ENCODE data around the gene MMP24. TPM values are rescaled to one million over a fixed set of nuclear protein-coding genes. Genes with fewer than 3 reads are reported as not detected.
A peak's percentile ranks its signal among the peaks of the same experiment; 100 is the strongest.

Gene MMP24
- total RNA-seq, 2 experiments from 2014 or later: 0.08 to 0.20 TPM

DNA sequence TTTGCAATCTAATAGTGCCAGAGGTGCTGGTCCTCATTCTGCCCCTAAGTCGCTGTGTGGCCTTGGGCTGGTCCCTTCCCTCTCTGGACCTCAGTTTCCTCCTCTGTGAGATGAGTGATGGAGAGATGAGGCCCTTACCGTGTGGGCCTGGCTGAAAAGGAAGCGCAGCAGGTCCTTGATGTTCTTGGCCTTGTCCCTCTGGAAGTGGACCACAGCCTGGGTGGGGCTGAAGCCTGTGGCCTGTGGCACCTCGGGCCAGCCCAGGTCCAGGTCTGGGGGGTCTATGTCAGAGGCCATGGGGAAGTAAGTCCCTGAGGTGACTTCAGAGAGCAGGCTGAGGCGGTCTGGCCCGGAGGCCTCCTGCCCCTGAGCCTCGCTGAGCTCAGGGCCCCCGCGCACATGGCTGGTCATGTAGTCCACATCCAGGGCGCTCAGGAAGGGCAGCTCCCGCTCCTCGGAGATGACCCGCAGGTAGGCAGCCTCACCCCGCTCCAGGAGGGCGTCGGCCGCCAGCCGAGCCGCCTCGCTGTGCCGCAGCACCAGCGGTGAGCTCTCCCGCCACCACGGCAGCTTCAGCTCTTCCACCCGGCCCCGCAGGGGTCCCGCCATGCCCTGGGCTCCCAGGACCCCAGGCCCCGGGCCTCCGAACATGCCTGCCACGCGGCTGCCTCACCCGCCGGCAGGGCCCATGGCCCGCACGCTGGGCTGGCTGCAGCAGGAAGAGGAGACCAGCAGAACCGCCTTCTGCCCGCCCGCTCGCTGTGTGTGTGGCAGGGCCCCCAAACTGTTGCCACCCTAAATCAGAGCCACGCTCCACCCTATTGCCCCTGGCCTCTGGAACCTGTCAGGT, 65.4 kb downstream of the MMP24 start, which contains the start of gene FAM83C:
FAM83C (minus strand) TSS at position 772 of the 850 bp plus-strand sequence; CDS start at position 651, 121 bp downstream.
- ATAC-seq (ENCODE audit: low read depth): no peak
- H3K27me3 Mint-ChIP-seq: peaks cover 10% of the 10 kb centered on the region
- H3K4me1 Mint-ChIP-seq: no peaks in the 10 kb centered on the region
- H3K9me3 Mint-ChIP-seq: no peaks in the 10 kb centered on the region
- peak within 1 kb of the TSS; percentile 12 for H3K27ac Mint-ChIP-seq
- POLR2A ChIA-PET: no interaction called here
- H3K4me3 Mint-ChIP-seq: no peak within 1 kb of the TSS
- DNase-seq: no peak
- no peaks in the 10 kb centered on the region for H3K36me3 Mint-ChIP-seq

DNA sequence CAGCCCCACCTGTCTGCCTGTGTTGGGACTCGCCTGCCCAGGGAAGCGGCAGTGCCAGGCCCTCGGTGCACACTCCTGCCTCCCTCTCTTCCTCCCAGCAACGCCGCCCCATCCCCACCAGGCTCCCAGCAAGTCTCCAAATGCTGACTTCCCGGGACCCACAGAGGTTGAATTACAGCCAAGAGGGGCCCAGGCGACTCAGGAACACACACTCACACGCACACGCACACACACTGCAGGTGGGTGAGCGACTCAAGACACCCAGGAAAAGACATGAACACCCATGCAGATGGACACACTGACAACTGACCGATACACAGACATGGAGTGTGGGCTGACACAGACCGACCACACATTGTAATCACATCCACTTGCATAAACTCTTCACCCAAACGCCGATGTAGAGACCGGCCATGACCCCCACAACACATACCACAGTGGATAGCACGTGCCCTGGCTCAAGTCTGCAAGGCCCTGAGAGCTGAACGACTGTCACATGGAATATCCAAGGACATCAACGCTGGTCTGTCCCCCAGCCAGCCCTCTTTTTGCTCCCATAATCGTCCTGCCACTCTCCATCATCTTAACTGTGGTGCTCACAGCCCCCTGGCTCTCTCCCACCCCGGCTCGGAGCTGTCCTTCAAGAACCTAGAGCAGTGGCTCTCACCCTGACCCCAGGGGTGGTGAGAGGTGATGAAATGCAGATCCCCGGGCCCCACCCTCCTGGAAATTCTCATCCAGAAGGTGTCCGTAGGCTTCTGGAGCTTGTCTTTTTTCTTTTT, 66.2 kb downstream of the MMP24 start:
- DNase-seq (no peak), ATAC-seq (ENCODE audit: low read depth) (no peak)
- POLR2A ChIA-PET: interaction anchor here (0.8 to 0.9 kb wide), 2 partner anchors 11 to 147 kb away, joined by 3 read pairs; no protein-coding TSS in a partner anchor
- H3K4me1 Mint-ChIP-seq: no peaks in the 10 kb centered on the region
- H3K9me3 Mint-ChIP-seq: no peaks in the 10 kb centered on the region
- H3K4me3 Mint-ChIP-seq: no peak overlapping the region
- H3K27me3 Mint-ChIP-seq: peaks cover 10% of the 10 kb centered on the region
- H3K36me3 Mint-ChIP-seq: no peaks in the 10 kb centered on the region
- peak overlapping the region; percentile 12 for H3K27ac Mint-ChIP-seq

DNA sequence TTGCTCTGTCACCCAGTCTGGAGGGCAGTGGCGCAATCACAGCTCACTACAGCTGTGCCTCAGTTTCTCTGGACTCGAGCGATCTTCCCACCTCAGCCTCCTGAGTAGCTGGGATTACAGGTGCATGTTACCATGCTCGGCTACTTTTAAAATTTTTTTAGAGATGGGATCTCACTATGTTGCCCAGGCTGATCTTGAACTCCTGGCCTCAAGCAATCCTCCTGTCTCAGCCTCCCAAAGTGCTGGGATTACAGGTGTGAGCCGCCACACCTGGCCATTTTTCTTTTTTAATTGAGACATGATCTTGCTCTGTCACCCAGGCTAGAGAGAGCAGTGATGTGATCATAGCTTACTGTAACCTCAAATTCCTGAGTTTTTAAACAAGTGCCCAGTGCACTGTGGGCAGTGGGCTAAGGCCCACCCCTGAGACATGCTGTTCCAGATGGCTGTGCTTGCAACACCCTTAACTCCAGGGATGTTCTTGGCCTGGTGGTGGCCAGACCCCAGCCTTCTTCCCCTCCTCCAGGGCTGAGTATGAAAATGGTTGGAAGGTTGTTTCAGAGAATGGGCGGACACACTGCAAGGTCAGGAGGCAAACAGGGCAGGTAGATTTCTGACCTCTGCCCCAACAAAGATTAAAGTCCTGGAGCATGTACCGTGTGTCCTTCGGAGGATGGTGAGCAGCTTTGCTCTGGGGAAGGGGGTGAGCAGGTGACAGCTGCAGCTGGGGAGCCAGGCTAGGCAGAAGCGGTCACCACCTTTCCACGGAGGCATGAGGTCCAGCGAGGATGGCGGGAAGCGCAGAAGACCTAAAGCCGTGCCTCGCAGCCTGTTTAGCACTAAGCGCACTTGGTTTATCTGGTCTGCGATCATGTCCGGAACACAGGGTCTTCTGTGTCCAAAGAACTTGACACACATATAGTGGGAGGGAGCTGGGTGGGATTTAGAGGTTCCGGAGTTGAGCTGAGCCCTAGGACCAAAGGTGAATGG, 67.1 kb downstream of the MMP24 start:
- no peak for ATAC-seq (ENCODE audit: low read depth)
- Mint-ChIP-seq H3K27ac (no peak overlapping the region), H3K36me3 (no peaks in the 10 kb centered on the region), H3K9me3 (no peaks in the 10 kb centered on the region), H3K27me3 (peaks cover 10% of the 10 kb centered on the region), H3K4me1 (no peaks in the 10 kb centered on the region), H3K4me3 (no peak overlapping the region)
- DNase-seq: no peak
- POLR2A ChIA-PET: interaction anchor here (0.8 to 0.9 kb wide), 2 partner anchors 10 to 146 kb away, joined by 3 read pairs; no protein-coding TSS in a partner anchor

DNA sequence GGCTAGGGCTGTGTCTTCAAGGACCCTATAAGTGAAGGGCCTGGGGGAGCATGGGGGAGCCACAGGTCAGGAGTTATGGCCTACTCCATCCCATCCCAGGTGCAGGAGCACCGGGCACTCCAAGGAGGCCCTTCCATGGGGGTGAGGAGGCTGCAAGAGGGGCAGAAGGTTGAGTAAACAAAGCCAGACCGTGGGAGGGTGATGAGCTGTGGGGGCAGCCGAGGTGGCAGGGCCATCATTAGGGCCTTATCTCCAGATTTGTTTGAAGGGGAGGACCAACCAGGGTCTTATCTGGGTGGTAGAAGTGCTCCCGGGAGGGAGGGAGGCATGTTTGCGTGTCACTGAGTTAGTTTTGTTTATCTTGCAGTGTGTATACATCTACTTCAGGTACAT, 67.8 kb downstream of the MMP24 start:
- Mint-ChIP-seq H3K27me3 (peaks cover 10% of the 10 kb centered on the region), H3K27ac (no peak overlapping the region), H3K4me1 (no peaks in the 10 kb centered on the region), H3K4me3 (no peak overlapping the region), H3K9me3 (no peaks in the 10 kb centered on the region), H3K36me3 (no peaks in the 10 kb centered on the region)
- ATAC-seq (ENCODE audit: low read depth) (no peak), DNase-seq (no peak)
- POLR2A ChIA-PET: no interaction called here

DNA sequence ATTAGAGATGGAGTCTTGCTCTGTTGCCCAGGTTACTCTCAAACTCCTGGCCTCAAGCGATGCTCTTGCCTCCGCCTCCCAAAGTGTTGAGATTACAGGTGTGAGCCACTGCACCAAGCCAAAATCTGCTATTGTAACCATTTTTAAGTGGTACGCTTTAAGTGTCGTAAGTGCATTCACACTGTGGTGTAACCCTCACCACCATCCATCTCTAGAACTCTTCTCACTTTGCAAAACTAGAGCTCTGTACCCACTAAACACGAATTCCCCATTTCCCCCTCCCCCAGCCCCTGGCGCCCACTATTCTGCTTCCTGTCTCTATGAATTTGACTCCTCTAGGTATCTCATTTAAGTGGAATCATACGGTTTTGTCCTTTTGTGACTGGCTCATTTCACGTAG, 68.6 kb downstream of the MMP24 start:
- DNase-seq: no peak
- Mint-ChIP-seq H3K9me3 (no peaks in the 10 kb centered on the region), H3K4me1 (peaks cover 2% of the 10 kb centered on the region), H3K27me3 (peaks cover 10% of the 10 kb centered on the region), H3K4me3 (no peak overlapping the region), H3K27ac (no peak overlapping the region), H3K36me3 (no peaks in the 10 kb centered on the region)
- POLR2A ChIA-PET: no interaction called here
- ATAC-seq (ENCODE audit: low read depth): no peak

GRCh38 chr20:35295674-35296073, 69.2 kb downstream of the MMP24 start:
- Mint-ChIP-seq H3K9me3 (no peaks in the 10 kb centered on the region), H3K36me3 (no peaks in the 10 kb centered on the region), H3K4me3 (no peak overlapping the region), H3K4me1 (peaks cover 2% of the 10 kb centered on the region), H3K27me3 (peaks cover 10% of the 10 kb centered on the region), H3K27ac (no peak overlapping the region)
- no peak for DNase-seq
- POLR2A ChIA-PET: no interaction called here
- no peak for ATAC-seq (ENCODE audit: low read depth)

GRCh38 chr20:35296101-35296554, 69.6 kb downstream of the MMP24 start:
- Mint-ChIP-seq H3K9me3 (no peaks in the 10 kb centered on the region), H3K27ac (no peak overlapping the region), H3K4me3 (no peak overlapping the region), H3K36me3 (no peaks in the 10 kb centered on the region), H3K27me3 (peaks cover 10% of the 10 kb centered on the region), H3K4me1 (peaks cover 2% of the 10 kb centered on the region)
- ATAC-seq (ENCODE audit: low read depth): no peak
- POLR2A ChIA-PET: no interaction called here
- DNase-seq: no peak

- DNase-seq (no peak), ATAC-seq (ENCODE audit: low read depth) (no peak)
- Mint-ChIP-seq H3K36me3 (no peaks in the 10 kb centered on the region), H3K27ac (no peak overlapping the region), H3K27me3 (peaks cover 10% of the 10 kb centered on the region), H3K4me3 (no peak overlapping the region), H3K4me1 (peaks cover 2% of the 10 kb centered on the region), H3K9me3 (no peaks in the 10 kb centered on the region)
- POLR2A ChIA-PET: interaction anchor here (1.4 kb wide), 1 partner anchor 12 kb away, joined by 4 read pairs; the partner anchor contains the start of gene EIF6
These were observed 70.7 kb downstream of the MMP24 start for GRCh38 chr20:35297155-35297554.

DNA sequence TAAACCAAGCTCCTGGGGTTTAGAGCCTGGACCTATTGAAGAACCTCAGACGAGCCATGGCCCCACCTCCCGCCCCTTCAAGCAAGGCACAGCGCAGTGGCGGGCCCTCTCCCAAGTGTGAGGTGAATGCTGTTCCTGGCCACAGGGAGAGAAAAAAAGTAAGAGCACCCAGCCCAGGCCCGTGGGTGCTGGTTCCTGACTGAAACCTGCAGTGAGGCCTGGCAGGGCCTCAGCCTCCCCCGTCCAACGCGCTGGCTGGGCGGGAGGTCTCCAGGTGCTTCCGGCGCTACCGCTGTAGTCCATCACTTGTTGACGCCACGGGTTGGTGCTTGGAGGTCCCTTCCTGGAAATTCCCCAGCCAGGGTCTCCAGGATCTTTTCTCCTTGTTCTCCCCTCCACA, 71.2 kb downstream of the MMP24 start:
- POLR2A ChIA-PET: interaction anchor here (1.4 kb wide), 1 partner anchor 13 kb away, joined by 4 read pairs; the partner anchor contains the start of gene EIF6
- H3K4me3 Mint-ChIP-seq: no peak overlapping the region
- H3K9me3 Mint-ChIP-seq: no peaks in the 10 kb centered on the region
- ATAC-seq (ENCODE audit: low read depth) (no peak), DNase-seq (no peak)
- H3K36me3 Mint-ChIP-seq: no peaks in the 10 kb centered on the region
- no peak overlapping the region for H3K27ac Mint-ChIP-seq
- H3K27me3 Mint-ChIP-seq: peaks cover 10% of the 10 kb centered on the region
- peaks cover 2% of the 10 kb centered on the region for H3K4me1 Mint-ChIP-seq

- Mint-ChIP-seq H3K27me3 (peaks cover 10% of the 10 kb centered on the region), H3K9me3 (no peaks in the 10 kb centered on the region), H3K36me3 (no peaks in the 10 kb centered on the region), H3K4me1 (peaks cover 2% of the 10 kb centered on the region), H3K27ac (no peak overlapping the region), H3K4me3 (no peak overlapping the region)
- no peak for DNase-seq
- POLR2A ChIA-PET: no interaction called here
- no peak for ATAC-seq (ENCODE audit: low read depth)
These were observed 71.8 kb downstream of the MMP24 start for GRCh38 chr20:35298264-35298663.

- ATAC-seq (ENCODE audit: low read depth) (no peak), DNase-seq (no peak)
- no peak overlapping the region for H3K4me3 Mint-ChIP-seq
- no peaks in the 10 kb centered on the region for H3K9me3 Mint-ChIP-seq
- H3K27ac Mint-ChIP-seq: peak overlapping the region; percentile 23
- H3K36me3 Mint-ChIP-seq: no peaks in the 10 kb centered on the region
- peaks cover 8% of the 10 kb centered on the region for H3K4me1 Mint-ChIP-seq
- POLR2A ChIA-PET: interaction anchor here (0.6 kb wide), 1 partner anchor 140 kb away, joined by 5 read pairs; no protein-coding TSS in a partner anchor
- H3K27me3 Mint-ChIP-seq: peaks cover 6% of the 10 kb centered on the region
These were observed 73.3 kb downstream of the MMP24 start for GRCh38 chr20:35299780-35300179.

GRCh38 chr20:35300469-35301262, 74.2 kb downstream of the MMP24 start:
- H3K36me3 Mint-ChIP-seq: no peaks in the 10 kb centered on the region
- peaks cover 14% of the 10 kb centered on the region for H3K4me1 Mint-ChIP-seq
- peaks cover 2% of the 10 kb centered on the region for H3K27me3 Mint-ChIP-seq
- H3K4me3 Mint-ChIP-seq: no peak overlapping the region
- DNase-seq: no peak
- H3K27ac Mint-ChIP-seq: no peak overlapping the region
- POLR2A ChIA-PET: no interaction called here
- ATAC-seq (ENCODE audit: low read depth): no peak
- H3K9me3 Mint-ChIP-seq: no peaks in the 10 kb centered on the region
